Tibial nerve (tissue), 3 donors: Measurements from ENCODE around the gene CCDC3.

ENCODE experiments used
- CTCF ChIP-seq, 5 experiments: fragments of 200-600 bp in 3 of 5; fragments of 450-650 bp in 2 of 5; sonication (generic) in 3 of 5; IDR thresholded peaks; one replicate each; pipeline ENCODE4 v1.5.1; 2016 to 2019; ENCODE audit warnings: antibody characterized with exemption in 5 of 5, mild to moderate bottlenecking in 3 of 5, moderate library complexity in 2 of 5
- POLR2A ChIP-seq, 2 donors: fragments of 450-650 bp; IDR thresholded peaks; one replicate each; pipeline ENCODE4 v1.6.1; 2017; ENCODE audit warnings: antibody characterized with exemption in 2 of 2, mild to moderate bottlenecking in 2 of 2, moderate library complexity in 2 of 2

- no peak for TF ChIP-seq CTCF (IDR thresholded peaks at IDR 0.05)
- no peak for TF ChIP-seq POLR2A (IDR thresholded peaks at IDR 0.05)
Measured at GRCh38 chr10:12848439-12849173, 152.9 kb downstream of the CCDC3 start.
